PC-3 (cell line): Measurements from ENCODE around the gene CARD19. TPM values are rescaled to one million over a fixed set of nuclear protein-coding genes. Genes with fewer than 3 reads are reported as not detected.

Experiments
- ATAC-seq: fragments of 200-7000 bp; cut with Tn5 transposase; 2 replicates; pipeline ENCODE4 v1.9.1; 2020; ENCODE audit warnings: mild to moderate bottlenecking, moderate library complexity
- BruUV-seq: library from RNA; stranded (reverse); fragments of 400-500 nt; replicated peaks from 2 replicates; lab custom pipeline; 2021; lab: Mats Ljungman, UMichigan
- CTCF ChIA-PET: fragments of 300-600 bp; sonication (Branson Sonifier 250); formaldehyde crosslinking; loops from one replicate; lab custom pipeline; 2022; ENCODE audit warnings: antibody characterized with exemption; lab: Charles Lee
- POLR2A ChIA-PET: fragments of 300-600 bp; sonication (Branson Sonifier 250); formaldehyde crosslinking; loops from one replicate; lab custom pipeline; 2022; ENCODE audit warnings: antibody characterized with exemption; ENCODE audit not compliant: unreplicated experiment; lab: Charles Lee
- DNase-seq: peaks from one replicate; pipeline ENCODE4 v3.0.0-alpha.2; 2015
- H2AFZ ChIP-seq: fragments of 300-600 bp; sonication (generic); 2 replicates; pipeline ENCODE4 v1.6.0; 2016; ENCODE audit warnings: antibody characterized with exemption, low read length
- H3F3A ChIP-seq: fragments of 300-600 bp; sonication (generic); one replicate; pipeline ENCODE4 v1.6.0; 2017; ENCODE audit warnings: antibody characterized with exemption, low read length, control low read depth, mild to moderate bottlenecking; ENCODE audit not compliant: unreplicated experiment
- H3K27ac ChIP-seq: fragments of 300-600 bp; sonication (generic); 2 replicates; pipeline ENCODE4 v1.5.1; 2016; ENCODE audit warnings: mild to moderate bottlenecking, low read length
- H3K27me3 ChIP-seq: fragments of 300-600 bp; sonication (generic); 2 replicates; pipeline ENCODE4 v1.6.1; 2016; ENCODE audit warnings: low read length, mixed read lengths
- H3K36me3 ChIP-seq: fragments of 300-600 bp; sonication (generic); 2 replicates; pipeline ENCODE4 v1.6.1; 2016; ENCODE audit warnings: low read depth, mixed run types, low read length, mixed read lengths
- H3K4me1 ChIP-seq: fragments of 300-600 bp; sonication (generic); 2 replicates; pipeline ENCODE4 v1.5.1; 2016; ENCODE audit warnings: low read length; ENCODE audit not compliant: insufficient read depth
- H3K4me2 ChIP-seq: fragments of 300-600 bp; sonication (generic); 2 replicates; pipeline ENCODE4 v1.6.0; 2016; ENCODE audit warnings: low read length
- H3K4me3 ChIP-seq: fragments of 300-600 bp; sonication (generic); 2 replicates; pipeline ENCODE4 v1.5.1; 2016; ENCODE audit warnings: mild to moderate bottlenecking, low read length, mixed read lengths
- H3K79me2 ChIP-seq: fragments of 300-600 bp; sonication (generic); 2 replicates; pipeline ENCODE4 v1.6.1; 2017; ENCODE audit warnings: low read length, mixed read lengths
- H3K9ac ChIP-seq: fragments of 300-600 bp; sonication (generic); 2 replicates; pipeline ENCODE4 v1.6.0; 2016; ENCODE audit warnings: mild to moderate bottlenecking, low read length
- H3K9me2 ChIP-seq: fragments of 300-600 bp; sonication (generic); replicated peaks from 2 replicates; pipeline ENCODE4 v1.6.1; 2016; ENCODE audit warnings: mixed run types, low read length, mixed read lengths
- H3K9me3 ChIP-seq: fragments of 300-600 bp; sonication (generic); 2 replicates; pipeline ENCODE4 v1.6.1; 2016; ENCODE audit warnings: low read length, mixed read lengths
- H4K20me1 ChIP-seq: fragments of 300-600 bp; sonication (generic); 2 replicates; pipeline ENCODE4 v1.6.1; 2016; ENCODE audit warnings: low read length, mixed read lengths
- EZH2 ChIP-seq: fragments of 300-600 bp; sonication (generic); IDR thresholded peaks from one replicate; pipeline ENCODE4 v1.6.1; 2017; ENCODE audit warnings: antibody characterized with exemption, mild to moderate bottlenecking, low read length; ENCODE audit not compliant: unreplicated experiment
- EZH2phosphoT487 ChIP-seq: fragments of 300-600 bp; sonication (generic); IDR thresholded peaks from 2 replicates; pipeline ENCODE4 v1.6.1; 2018; ENCODE audit warnings: mild to moderate bottlenecking, antibody characterized with exemption, low read length, borderline replicate concordance
- intact Hi-C: fragments of 100-400 bp; cut with micrococcal nuclease; formaldehyde crosslinking; loops from 2 replicates; pipeline ENCODE4 v1.9.0; 2023
- total RNA-seq: library from RNA; depleted of rRNA; stranded (reverse); fragments of >200 nt; gene quantifications from 2 replicates; pipeline ENCODE4 v1.2.3, GENCODE V29; 2014
- TF ChIP-seq, protein P1 (sequence below): fragments of 300-600 bp; sonication (generic); conservative IDR thresholded peaks from 2 replicates; pipeline ENCODE4 v1.5.1; 2017; ENCODE audit warnings: antibody characterized with exemption, low read depth, mild to moderate bottlenecking, low read length

CARD19 gene
- total RNA-seq, 1 experiment from 2014 or later, result 68.6 TPM

- no TSS peak for BruUV-seq
- Histone ChIP-seq H3K9me2 (no peaks in the 10 kb centered on the region), H4K20me1 (no peaks in the 10 kb centered on the region), H3K4me2 (no peak overlapping the region), H3K27me3 (no peaks in the 10 kb centered on the region), H3K27ac (no peak overlapping the region), H2AFZ (no peak overlapping the region), H3K4me1 (no peaks in the 10 kb centered on the region), H3K4me3 (no peak overlapping the region), H3F3A (no peaks in the 10 kb centered on the region), H3K36me3 (no peaks in the 10 kb centered on the region), H3K9me3 (no peaks in the 10 kb centered on the region), H3K79me2 (no peaks in the 10 kb centered on the region), H3K9ac (no peak overlapping the region)
- CTCF ChIA-PET, result no interaction called here
- DNase-seq (peak; percentile 57), ATAC-seq (no peak)
- intact Hi-C loops, result no loop called here
- no peak for TF ChIP-seq EZH2phosphoT487
- TF ChIP-seq, protein P1, sequence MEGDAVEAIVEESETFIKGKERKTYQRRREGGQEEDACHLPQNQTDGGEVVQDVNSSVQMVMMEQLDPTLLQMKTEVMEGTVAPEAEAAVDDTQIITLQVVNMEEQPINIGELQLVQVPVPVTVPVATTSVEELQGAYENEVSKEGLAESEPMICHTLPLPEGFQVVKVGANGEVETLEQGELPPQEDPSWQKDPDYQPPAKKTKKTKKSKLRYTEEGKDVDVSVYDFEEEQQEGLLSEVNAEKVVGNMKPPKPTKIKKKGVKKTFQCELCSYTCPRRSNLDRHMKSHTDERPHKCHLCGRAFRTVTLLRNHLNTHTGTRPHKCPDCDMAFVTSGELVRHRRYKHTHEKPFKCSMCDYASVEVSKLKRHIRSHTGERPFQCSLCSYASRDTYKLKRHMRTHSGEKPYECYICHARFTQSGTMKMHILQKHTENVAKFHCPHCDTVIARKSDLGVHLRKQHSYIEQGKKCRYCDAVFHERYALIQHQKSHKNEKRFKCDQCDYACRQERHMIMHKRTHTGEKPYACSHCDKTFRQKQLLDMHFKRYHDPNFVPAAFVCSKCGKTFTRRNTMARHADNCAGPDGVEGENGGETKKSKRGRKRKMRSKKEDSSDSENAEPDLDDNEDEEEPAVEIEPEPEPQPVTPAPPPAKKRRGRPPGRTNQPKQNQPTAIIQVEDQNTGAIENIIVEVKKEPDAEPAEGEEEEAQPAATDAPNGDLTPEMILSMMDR, result peak; percentile 72
- POLR2A ChIA-PET, result interaction anchor here (0.6 kb wide), 1 partner anchor 13 kb away, joined by 5 read pairs; no protein-coding TSS in a partner anchor
Observed at GRCh38 chr9:93154293-93154903, 58.4 kb downstream of the CARD19 start.

DNA sequence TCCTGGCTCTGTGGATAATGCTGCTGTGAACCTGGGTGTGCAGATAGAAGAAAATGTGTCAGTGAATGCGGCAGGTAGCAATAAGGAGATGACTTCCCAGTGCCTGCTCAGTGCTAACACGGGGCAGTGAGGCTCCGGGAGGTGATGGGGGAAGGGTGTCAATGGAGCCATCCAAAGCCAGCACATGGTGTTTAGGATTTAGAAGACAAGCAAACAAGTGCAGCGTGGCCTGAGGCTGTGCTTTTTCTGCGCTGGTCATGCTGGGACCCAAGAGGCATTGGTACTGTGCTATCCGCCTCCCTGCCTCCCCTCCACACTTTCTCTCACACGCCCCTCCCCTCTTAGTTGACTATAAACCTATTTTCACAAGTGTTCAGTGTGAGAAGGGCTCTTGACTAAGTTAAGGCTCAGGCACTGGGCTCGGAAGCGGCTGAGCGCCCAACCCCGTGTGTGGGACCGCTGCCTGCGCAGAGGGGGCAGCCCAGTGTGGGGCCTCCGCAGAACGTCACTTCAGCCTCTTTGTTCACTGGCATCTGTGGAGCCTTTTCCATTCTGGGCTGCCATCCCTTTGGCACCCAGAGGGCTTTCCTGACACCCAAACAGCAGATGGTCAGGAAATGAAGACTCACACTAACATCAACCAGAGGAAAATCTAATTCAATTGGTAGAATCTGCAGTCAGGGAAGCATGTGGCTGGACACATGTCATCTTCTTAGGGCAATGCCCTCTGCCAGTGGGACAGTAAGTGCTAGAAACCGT is 59.9 kb downstream of the CARD19 start:
- H3K79me2 ChIP-seq, result no peaks in the 10 kb centered on the region
- H3K27ac ChIP-seq, result no peak overlapping the region
- intact Hi-C loops, result no loop called here
- no peak overlapping the region for H3K9ac ChIP-seq
- no peaks in the 10 kb centered on the region for H3K36me3 ChIP-seq
- H3K9me2 ChIP-seq, result no peaks in the 10 kb centered on the region
- no peak for TF ChIP-seq EZH2
- DNase-seq, result no peak
- H3K4me3 ChIP-seq, result no peak overlapping the region
- ChIA-PET POLR2A (no interaction called here), CTCF (no interaction called here)
- H2AFZ ChIP-seq, result no peak overlapping the region
- peaks cover 6% of the 10 kb centered on the region for H3K4me1 ChIP-seq
- no peaks in the 10 kb centered on the region for H4K20me1 ChIP-seq
- no peaks in the 10 kb centered on the region for H3F3A ChIP-seq
- no peaks in the 10 kb centered on the region for H3K9me3 ChIP-seq
- H3K27me3 ChIP-seq, result no peaks in the 10 kb centered on the region
- ATAC-seq, result no peak
- H3K4me2 ChIP-seq, result no peak overlapping the region
- no TSS peak for BruUV-seq

DNA sequence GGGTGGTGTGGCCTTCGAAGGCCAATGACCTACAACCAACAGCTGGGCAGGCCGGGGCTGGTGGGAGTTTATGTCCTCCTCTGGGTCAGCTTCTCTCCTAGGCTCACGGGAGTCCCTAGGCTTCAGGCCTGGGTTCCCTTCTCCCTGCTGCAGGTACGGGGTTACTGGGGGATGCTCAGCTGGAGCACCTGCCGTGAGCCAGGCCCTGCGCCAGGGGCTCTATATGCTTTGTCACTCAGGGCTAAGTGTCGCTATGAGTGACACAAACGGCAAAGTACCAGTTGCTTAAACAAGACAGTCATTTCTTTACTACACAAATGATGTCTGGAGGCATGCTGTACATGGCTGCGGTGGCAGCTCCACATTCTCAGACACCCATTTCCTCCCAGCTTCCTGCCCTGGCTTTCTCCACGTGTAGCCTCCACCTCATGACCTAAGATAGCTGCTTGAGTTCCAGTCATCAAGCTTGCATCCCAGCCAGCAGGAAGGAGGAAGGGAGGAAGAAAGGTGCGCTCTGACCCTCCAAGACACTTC is 60.5 kb downstream of the CARD19 start:
- POLR2A ChIA-PET, result no interaction called here
- ATAC-seq (no peak), DNase-seq (no peak)
- H3K9me3 ChIP-seq, result no peaks in the 10 kb centered on the region
- no TSS peak for BruUV-seq
- no peaks in the 10 kb centered on the region for H3K36me3 ChIP-seq
- no peaks in the 10 kb centered on the region for H4K20me1 ChIP-seq
- H3K9ac ChIP-seq, result no peak overlapping the region
- H3K27me3 ChIP-seq, result no peaks in the 10 kb centered on the region
- CTCF ChIA-PET, result no interaction called here
- TF ChIP-seq EZH2 (no peak), EZH2phosphoT487 (no peak)
- TF ChIP-seq, protein P1, result no peak
- no peaks in the 10 kb centered on the region for H3K79me2 ChIP-seq
- H3K4me3 ChIP-seq, result no peak overlapping the region
- intact Hi-C loops, result no loop called here
- H3K9me2 ChIP-seq, result no peaks in the 10 kb centered on the region
- no peak overlapping the region for H3K4me2 ChIP-seq
- no peak overlapping the region for H3K27ac ChIP-seq
- H3F3A ChIP-seq, result no peaks in the 10 kb centered on the region
- H2AFZ ChIP-seq, result no peak overlapping the region
- peaks cover 6% of the 10 kb centered on the region for H3K4me1 ChIP-seq
